Astrocyte of the spinal cord (primary cell): Measurements from ENCODE around the gene CPXM2.

Experiments used
- DNase-seq: peaks from one replicate; pipeline ENCODE4 v3.0.0; 2011; ENCODE audit warnings: low read depth, low spot score
- H3K4me3 ChIP-seq: 2 replicates; pipeline ENCODE4 v1.5.1; 2011; ENCODE audit warnings: low read depth, mild to moderate bottlenecking, low read length, moderate library complexity
- in situ Hi-C: cut with HindIII; loops from 2 replicates; pipeline ENCODE4 v1.10.0; 2017; ENCODE audit warnings: low sequenced_read_pairs
- TF ChIP-seq, protein P1 (sequence below): IDR thresholded peaks from 2 replicates; pipeline ENCODE4 v1.5.1; 2012; ENCODE audit warnings: low read depth, mild to moderate bottlenecking, low read length, inconsistent platforms

CPXM2 gene

DNA sequence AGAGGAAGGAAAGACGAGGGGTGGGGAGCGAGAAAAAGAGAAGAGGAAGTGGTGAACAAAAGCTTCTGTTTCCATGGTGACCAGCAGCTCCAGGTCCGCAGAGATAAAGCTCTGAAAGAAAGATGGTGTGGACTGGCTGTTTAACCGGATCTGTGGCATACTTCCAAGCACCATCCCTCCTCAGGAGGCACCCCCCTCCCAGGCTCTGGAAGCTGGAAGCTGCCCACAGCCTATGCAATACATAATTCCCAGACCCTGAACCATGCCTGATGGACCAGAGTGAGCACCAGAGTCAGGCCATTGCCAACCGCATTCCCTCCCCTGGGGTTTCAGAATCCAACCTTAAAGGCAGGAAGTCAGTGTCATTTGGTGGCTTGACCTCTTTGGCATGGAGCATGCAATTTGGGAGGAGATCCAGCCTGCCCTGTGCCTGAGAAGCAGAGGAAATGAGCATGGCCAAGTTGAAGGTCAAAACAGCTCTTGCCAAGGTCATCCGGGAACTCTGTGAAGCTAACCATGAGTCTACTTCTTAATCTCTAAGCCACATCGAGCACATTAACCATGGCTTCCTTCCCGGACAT, 22.2 kb upstream of the CPXM2 start:
- TF ChIP-seq, protein P1, sequence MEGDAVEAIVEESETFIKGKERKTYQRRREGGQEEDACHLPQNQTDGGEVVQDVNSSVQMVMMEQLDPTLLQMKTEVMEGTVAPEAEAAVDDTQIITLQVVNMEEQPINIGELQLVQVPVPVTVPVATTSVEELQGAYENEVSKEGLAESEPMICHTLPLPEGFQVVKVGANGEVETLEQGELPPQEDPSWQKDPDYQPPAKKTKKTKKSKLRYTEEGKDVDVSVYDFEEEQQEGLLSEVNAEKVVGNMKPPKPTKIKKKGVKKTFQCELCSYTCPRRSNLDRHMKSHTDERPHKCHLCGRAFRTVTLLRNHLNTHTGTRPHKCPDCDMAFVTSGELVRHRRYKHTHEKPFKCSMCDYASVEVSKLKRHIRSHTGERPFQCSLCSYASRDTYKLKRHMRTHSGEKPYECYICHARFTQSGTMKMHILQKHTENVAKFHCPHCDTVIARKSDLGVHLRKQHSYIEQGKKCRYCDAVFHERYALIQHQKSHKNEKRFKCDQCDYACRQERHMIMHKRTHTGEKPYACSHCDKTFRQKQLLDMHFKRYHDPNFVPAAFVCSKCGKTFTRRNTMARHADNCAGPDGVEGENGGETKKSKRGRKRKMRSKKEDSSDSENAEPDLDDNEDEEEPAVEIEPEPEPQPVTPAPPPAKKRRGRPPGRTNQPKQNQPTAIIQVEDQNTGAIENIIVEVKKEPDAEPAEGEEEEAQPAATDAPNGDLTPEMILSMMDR: no peak
- in situ Hi-C loops: no loop called here
- H3K4me3 ChIP-seq: no peak overlapping the region
- DNase-seq: no peak

DNA sequence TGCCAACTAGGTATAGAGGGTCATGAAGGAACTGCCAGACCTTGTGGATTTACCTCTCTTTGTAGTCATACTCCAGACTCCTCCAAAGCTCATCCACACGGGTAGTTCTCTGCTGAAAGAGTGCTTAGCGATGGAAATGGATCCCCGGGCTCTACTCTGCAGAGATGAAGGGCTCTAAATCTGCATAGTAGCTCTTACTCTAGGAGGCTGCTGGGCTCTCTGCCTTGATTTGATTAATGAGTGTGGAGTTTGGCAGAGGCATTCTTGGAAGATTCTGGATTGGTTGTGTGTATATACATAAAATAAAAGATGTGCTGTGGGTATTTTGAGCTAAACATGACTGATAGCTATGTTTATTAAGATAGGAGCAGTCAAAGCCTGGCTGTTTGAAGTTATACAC, 21.3 kb upstream of the CPXM2 start:
- DNase-seq: no peak
- TF ChIP-seq, protein P1: no peak
- in situ Hi-C loops: no loop called here
- no peak overlapping the region for H3K4me3 ChIP-seq

DNA sequence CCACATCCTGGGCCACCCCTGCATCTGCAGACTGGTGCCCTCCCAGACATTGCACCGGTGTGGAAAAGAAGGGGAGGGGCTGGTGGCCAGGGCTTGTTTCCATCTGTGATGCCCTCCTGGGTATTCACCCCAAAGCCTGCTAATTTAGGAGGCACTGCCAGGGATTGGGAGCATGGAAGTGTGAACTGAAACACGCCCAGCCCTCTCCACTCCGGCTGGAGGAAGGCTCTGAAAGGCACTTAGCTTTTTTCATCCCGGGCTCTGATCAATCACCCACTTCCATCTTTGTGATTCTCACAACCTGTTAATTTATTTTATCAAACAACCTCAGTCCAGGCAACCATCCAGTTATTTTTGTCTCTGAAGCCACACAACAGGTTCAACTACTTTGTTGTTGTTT, 20.9 kb upstream of the CPXM2 start:
- in situ Hi-C loops: no loop called here
- H3K4me3 ChIP-seq: no peak overlapping the region
- no peak for DNase-seq
- TF ChIP-seq, protein P1: no peak

DNA sequence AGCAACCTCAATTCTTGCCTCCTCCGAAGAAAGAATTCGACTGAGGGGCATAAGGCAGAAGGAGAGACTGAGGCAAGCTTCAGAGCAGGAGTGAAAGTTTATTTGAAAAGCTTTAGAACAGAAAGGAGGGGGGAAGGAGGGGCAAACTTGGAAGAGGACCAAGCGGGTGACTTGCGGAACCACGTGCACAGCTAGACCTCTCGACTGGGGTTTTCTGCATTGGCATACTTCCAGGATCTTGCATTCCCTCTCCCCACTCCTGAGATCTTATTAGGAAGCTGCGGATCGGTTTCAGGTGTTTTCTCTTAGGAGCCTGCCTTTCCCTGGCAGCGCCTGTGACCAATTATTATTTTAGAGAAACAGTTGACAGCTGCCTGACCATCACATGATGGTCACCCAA, 20.3 kb upstream of the CPXM2 start:
- H3K4me3 ChIP-seq: no peak overlapping the region
- DNase-seq: no peak
- in situ Hi-C loops: no loop called here
- TF ChIP-seq, protein P1: no peak

DNA sequence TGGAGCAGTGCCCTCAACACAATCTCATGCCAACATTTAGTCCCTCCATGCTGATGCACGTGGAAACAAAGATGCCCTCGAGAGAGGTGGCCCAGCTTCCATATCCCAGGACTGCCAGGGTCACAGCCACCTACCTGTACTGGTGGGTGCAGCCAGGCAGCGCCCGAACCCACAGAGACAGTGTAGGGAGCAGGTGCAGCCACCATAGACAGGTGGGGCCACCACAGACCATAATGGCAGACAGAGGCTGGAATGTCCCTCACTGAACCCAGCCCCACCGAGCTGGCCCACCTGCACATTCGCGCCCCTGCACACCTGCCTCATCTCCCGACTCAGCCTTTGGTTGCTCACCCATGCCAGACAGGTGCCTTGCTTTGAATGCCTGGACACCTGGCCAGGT, 18.3 kb upstream of the CPXM2 start:
- in situ Hi-C loops: no loop called here
- TF ChIP-seq, protein P1: no peak
- no peak overlapping the region for H3K4me3 ChIP-seq
- no peak for DNase-seq

DNA sequence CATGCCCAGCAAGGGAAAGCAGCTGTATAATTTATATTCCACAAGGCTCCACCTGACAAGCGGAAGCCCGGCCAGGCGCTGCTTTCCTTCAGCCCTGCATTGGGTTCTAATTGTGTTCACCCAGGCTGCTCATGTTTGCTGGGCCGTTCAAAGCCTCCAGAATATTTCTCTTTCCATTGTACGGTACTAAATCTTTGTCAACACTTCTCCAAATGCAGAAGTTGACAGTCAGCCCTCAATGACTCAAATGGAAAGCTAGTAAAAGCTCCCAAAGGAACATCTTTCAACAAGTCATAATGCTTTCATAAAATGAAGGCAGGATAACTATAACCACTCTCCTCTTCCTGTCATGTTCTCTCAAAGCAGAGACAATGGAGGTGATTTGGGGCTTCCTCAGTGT, 17.8 kb upstream of the CPXM2 start:
- no peak overlapping the region for H3K4me3 ChIP-seq
- in situ Hi-C loops: no loop called here
- TF ChIP-seq, protein P1: no peak
- DNase-seq: no peak

DNA sequence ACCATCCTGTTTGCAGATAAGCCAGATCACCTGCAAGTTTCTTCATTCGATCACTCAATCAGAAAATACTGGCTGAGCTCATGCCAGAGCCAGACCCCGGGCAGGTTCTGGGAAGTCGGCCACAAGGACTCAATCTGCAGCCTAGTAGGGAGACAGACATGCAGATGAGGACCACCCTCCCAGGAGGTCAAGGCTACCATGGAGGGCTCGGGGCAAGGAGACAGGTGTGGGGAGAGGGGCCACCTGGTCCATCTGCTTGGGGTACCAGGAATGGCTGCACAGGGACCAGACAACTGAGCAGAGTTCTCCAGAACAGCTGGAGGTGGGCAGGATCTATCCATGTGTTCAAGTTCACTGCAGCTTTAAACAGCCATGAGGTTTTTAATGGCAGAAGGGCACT, 16.8 kb upstream of the CPXM2 start:
- DNase-seq: no peak
- TF ChIP-seq, protein P1: no peak
- in situ Hi-C loops: no loop called here
- H3K4me3 ChIP-seq: no peak overlapping the region
